HAP-1 (cell line): Measurements from ENCODE around the gene MUC5AC.
A peak's percentile ranks its signal among the peaks of the same experiment; 100 is the strongest.
"Not testable (repeated sequence)": the region's sequence is repeated elsewhere in the genome, so short reads cannot be mapped to it uniquely, and the experiment has no call there.

Experiments used
- DNase-seq, 2 experiments: peaks; one replicate each; pipeline ENCODE4 v3.0.0-alpha.2; 2016 to 2020; ENCODE audit warnings: low spot score in 2 of 2
- H3K27me3 ChIP-seq: fragments of 250-450 bp; sonication (Bioruptor Pico); 2 replicates; pipeline ENCODE4 v1.5.1; 2020; ENCODE audit warnings: low read depth, mild to moderate bottlenecking, moderate library complexity
- H3K36me3 ChIP-seq: fragments of 250-450 bp; sonication (Bioruptor Pico); replicated peaks from 2 replicates; pipeline ENCODE4 v1.5.1; 2020; ENCODE audit warnings: mild to moderate bottlenecking
- H3K4me1 ChIP-seq: fragments of 250-450 bp; sonication (Bioruptor Pico); 2 replicates; pipeline ENCODE4 v1.5.1; 2020; ENCODE audit warnings: mild to moderate bottlenecking
- H3K4me3 ChIP-seq: fragments of 250-450 bp; sonication (Bioruptor Pico); 2 replicates; pipeline ENCODE4 v1.5.1; 2020; ENCODE audit warnings: mild to moderate bottlenecking, moderate library complexity
- H3K9me3 ChIP-seq: fragments of 250-450 bp; sonication (Bioruptor Pico); 2 replicates; pipeline ENCODE4 v1.5.1; 2020; ENCODE audit warnings: mild to moderate bottlenecking, moderate library complexity
- in situ Hi-C: fragments of 300-500 bp; cut with MboI; formaldehyde crosslinking; loops from 3 replicates; pipeline ENCODE4 v1.14.3; 2020; ENCODE audit warnings: low sequenced_read_pairs, inconsistent platforms, mixed read lengths

Gene MUC5AC

GRCh38 chr11:1208394-1209261, 50.9 kb downstream of the MUC5AC start:
- no peaks in the 10 kb centered on the region; the same call in 1 of the 2 replicates for H3K27me3 ChIP-seq
- H3K36me3 ChIP-seq: no peaks in the 10 kb centered on the region
- H3K4me3 ChIP-seq: no peak overlapping the region
- H3K9me3 ChIP-seq: 0 out of 2 replicates have a peak, but pooled peaks cover 2% of the 10 kb centered on the region
- in situ Hi-C loops: no loop called here
- H3K4me1 ChIP-seq: no peaks in the 10 kb centered on the region
- DNase-seq: peak in 1 of 2 experiments; percentile 5

GRCh38 chr11:1209371-1210057, 51.8 kb downstream of the MUC5AC start:
- no peaks in the 10 kb centered on the region for H3K4me1 ChIP-seq
- no peak for DNase-seq
- H3K36me3 ChIP-seq: no peaks in the 10 kb centered on the region
- peaks cover 5% of the 10 kb centered on the region for H3K27me3 ChIP-seq
- H3K9me3 ChIP-seq: 0 out of 2 replicates have a peak, but pooled peaks cover 2% of the 10 kb centered on the region
- in situ Hi-C loops: no loop called here
- no peak overlapping the region for H3K4me3 ChIP-seq

- Histone ChIP-seq H3K4me1 (no peaks in the 10 kb centered on the region), H3K9me3 (0 out of 2 replicates have a peak, but pooled peaks cover 2% of the 10 kb centered on the region), H3K4me3 (no peak overlapping the region), H3K36me3 (no peaks in the 10 kb centered on the region), H3K27me3 (peaks cover 11% of the 10 kb centered on the region)
- no peak for DNase-seq
- in situ Hi-C loops: no loop called here
Measured at GRCh38 chr11:1211838-1212237, 54.1 kb downstream of the MUC5AC start.

- DNase-seq, in situ Hi-C loops, H3K4me3 ChIP-seq, H3K4me1 ChIP-seq, H3K36me3 ChIP-seq, H3K9me3 ChIP-seq: not testable (repeated sequence)
- H3K27me3 ChIP-seq: peaks cover 11% of the 10 kb centered on the region
Measured at GRCh38 chr11:1215826-1216225, 58.1 kb downstream of the MUC5AC start.

GRCh38 chr11:1217151-1217550, 59.4 kb downstream of the MUC5AC start:
- Histone ChIP-seq H3K4me3 (no peak overlapping the region), H3K4me1 (no peaks in the 10 kb centered on the region), H3K36me3 (no peaks in the 10 kb centered on the region), H3K27me3 (peaks cover 18% of the 10 kb centered on the region), H3K9me3 (no peaks in the 10 kb centered on the region)
- no peak for DNase-seq
- in situ Hi-C loops: no loop called here

GRCh38 chr11:1218256-1218787, 60.6 kb downstream of the MUC5AC start:
- H3K36me3 ChIP-seq: no peaks in the 10 kb centered on the region
- H3K4me3 ChIP-seq: no peak overlapping the region
- no peak for DNase-seq
- H3K9me3 ChIP-seq: no peaks in the 10 kb centered on the region
- in situ Hi-C loops: no loop called here
- peaks cover 23% of the 10 kb centered on the region for H3K27me3 ChIP-seq
- no peaks in the 10 kb centered on the region for H3K4me1 ChIP-seq

- Histone ChIP-seq H3K27me3 (peaks cover 23% of the 10 kb centered on the region), H3K4me1 (no peaks in the 10 kb centered on the region), H3K4me3 (no peak overlapping the region), H3K9me3 (no peaks in the 10 kb centered on the region), H3K36me3 (no peaks in the 10 kb centered on the region)
- in situ Hi-C loops: no loop called here
- no peak for DNase-seq
Measured at GRCh38 chr11:1218788-1219445, 61.2 kb downstream of the MUC5AC start.

GRCh38 chr11:1219446-1219833, 61.7 kb downstream of the MUC5AC start:
- Histone ChIP-seq H3K36me3 (no peaks in the 10 kb centered on the region), H3K4me3 (no peak overlapping the region), H3K27me3 (peaks cover 19% of the 10 kb centered on the region), H3K4me1 (no peaks in the 10 kb centered on the region), H3K9me3 (no peaks in the 10 kb centered on the region)
- DNase-seq: no peak
- in situ Hi-C loops: no loop called here

GRCh38 chr11:1219834-1220815, 62.4 kb downstream of the MUC5AC start:
- no peaks in the 10 kb centered on the region for H3K9me3 ChIP-seq
- no peaks in the 10 kb centered on the region for H3K36me3 ChIP-seq
- in situ Hi-C loops: no loop called here
- H3K4me3 ChIP-seq: no peak overlapping the region
- H3K27me3 ChIP-seq: peaks cover 17% of the 10 kb centered on the region
- no peaks in the 10 kb centered on the region for H3K4me1 ChIP-seq
- DNase-seq: no peak

GRCh38 chr11:1220941-1221721, 63.4 kb downstream of the MUC5AC start:
- H3K4me3 ChIP-seq: no peak overlapping the region
- in situ Hi-C loops: no loop called here
- DNase-seq: no peak

GRCh38 chr11:1221848-1222311, 64.1 kb downstream of the MUC5AC start:
- Histone ChIP-seq H3K36me3 (no peaks in the 10 kb centered on the region), H3K27me3 (peaks cover 22% of the 10 kb centered on the region; the same call in 1 of the 2 replicates), H3K9me3 (no peaks in the 10 kb centered on the region), H3K4me3 (no peak overlapping the region), H3K4me1 (no peaks in the 10 kb centered on the region)
- no peak for DNase-seq
- in situ Hi-C loops: no loop called here

More at GRCh38 chr11:1220941-1221721, 63.4 kb downstream of the MUC5AC start:
- Histone ChIP-seq H3K36me3 (no peaks in the 10 kb centered on the region), H3K9me3 (no peaks in the 10 kb centered on the region), H3K4me1 (no peaks in the 10 kb centered on the region), H3K27me3 (peaks cover 22% of the 10 kb centered on the region)
